ENCODE results near the gene JTB.

The JTB gene

GRCh38 chr1:153954826-153955225 lies 22.6 kb downstream of the JTB start:
- no peak for ATAC-seq
- TF ChIP-seq BACH2 (CRISPR knock-in tag; IDR thresholded peaks at IDR 0.05; ENCODE audit: borderline replicate concordance) (no peak), RARB (CRISPR knock-in tag; IDR thresholded peaks at IDR 0.05) (no peak), ZNF8 (CRISPR knock-in tag; IDR thresholded peaks at IDR 0.05) (no peak), OSR1 (CRISPR knock-in tag; IDR thresholded peaks at IDR 0.05) (no peak), ESRRG (CRISPR knock-in tag; IDR thresholded peaks at IDR 0.05) (no peak), ZFP30 (CRISPR knock-in tag; IDR thresholded peaks at IDR 0.05) (no peak), ARNTL (CRISPR knock-in tag; IDR thresholded peaks at IDR 0.05; ENCODE audit: borderline replicate concordance, low read depth) (no peak), PATZ1 (CRISPR knock-in tag; IDR thresholded peaks at IDR 0.05; ENCODE audit: borderline replicate concordance) (no peak)

GRCh38 chr1:153953859-153954365 lies 23.6 kb downstream of the JTB start:
- TF ChIP-seq PPARA (CRISPR knock-in tag; IDR thresholded peaks at IDR 0.05; ENCODE audit: borderline replicate concordance) (no peak), CREB5 (CRISPR knock-in tag; IDR thresholded peaks at IDR 0.05; ENCODE audit: low read depth) (no peak), TSHZ2 (CRISPR knock-in tag; IDR thresholded peaks at IDR 0.05) (no peak), SNAI2 (CRISPR knock-in tag; IDR thresholded peaks at IDR 0.05) (no peak), CSDC2 (CRISPR knock-in tag; IDR thresholded peaks at IDR 0.05) (no peak), ESRRG (CRISPR knock-in tag; IDR thresholded peaks at IDR 0.05) (no peak), ZNF565 (CRISPR knock-in tag; conservative IDR thresholded peaks at IDR 0.05; ENCODE audit: low read depth) (no peak), ZNF70 (CRISPR knock-in tag; IDR thresholded peaks at IDR 0.05) (no peak), GLIS3 (CRISPR knock-in tag; IDR thresholded peaks at IDR 0.05) (no peak), RARB (CRISPR knock-in tag; IDR thresholded peaks at IDR 0.05) (no peak), ZFP3 (CRISPR knock-in tag; IDR thresholded peaks at IDR 0.05) (no peak), POU6F1 (CRISPR knock-in tag; IDR thresholded peaks at IDR 0.05; ENCODE audit: borderline replicate concordance, low read depth) (no peak), TOX (CRISPR knock-in tag; IDR thresholded peaks at IDR 0.05; ENCODE audit: borderline replicate concordance) (no peak), OSR1 (CRISPR knock-in tag; IDR thresholded peaks at IDR 0.05) (no peak), ARNTL (CRISPR knock-in tag; IDR thresholded peaks at IDR 0.05; ENCODE audit: borderline replicate concordance, low read depth) (no peak), ZC3H10 (CRISPR knock-in tag; IDR thresholded peaks at IDR 0.05) (no peak), CSRNP3 (CRISPR knock-in tag; IDR thresholded peaks at IDR 0.05) (no peak), PATZ1 (CRISPR knock-in tag; IDR thresholded peaks at IDR 0.05; ENCODE audit: borderline replicate concordance) (no peak), TCF4 (CRISPR knock-in tag; IDR thresholded peaks at IDR 0.05; ENCODE audit: borderline replicate concordance) (no peak), BACH2 (CRISPR knock-in tag; IDR thresholded peaks at IDR 0.05; ENCODE audit: borderline replicate concordance) (no peak)
- no peak for ATAC-seq

All from SK-N-SH treated with all-trans-retinoic acid at 6 μM for 48 hours (cell line).